ENCODE results near the gene FNTB. TPM values are rescaled to one million over a fixed set of nuclear protein-coding genes. Genes with fewer than 3 reads are reported as not detected.

FNTB gene
- total and polyA plus RNA-seq, 2 experiments from 2014 or later: 8.6 to 12.5 TPM

GRCh38 chr14:64990296-64990695 is 3.6 kb downstream of the FNTB start:
- H3K79me2 ChIP-seq (replicated peaks; ENCODE audit: insufficient read depth): peaks cover 37% of the 10 kb centered on the region
- H3K27me3 Mint-ChIP-seq (ENCODE audit: insufficient read depth, low read depth, poor library complexity): peaks cover 11% of the 10 kb centered on the region
- no peak for ATAC-seq

More at GRCh38 chr14:64990296-64990695, 3.6 kb downstream of the FNTB start:
- Histone ChIP-seq H3K27me3 (ENCODE audit: insufficient read depth) (peaks cover 5% of the 10 kb centered on the region; the same call in 1 of the 2 replicates), H3K36me3 (ENCODE audit: insufficient read depth) (no peaks in the 10 kb centered on the region), H3K4me2 (no peak overlapping the region), H3K4me1 (ENCODE audit: insufficient read depth) (peaks cover 11% of the 10 kb centered on the region), H2AFZ (no peak overlapping the region), H3K27ac (ENCODE audit: low read depth) (no peak overlapping the region), H4K20me1 (replicated peaks; ENCODE audit: insufficient read depth) (peaks cover 6% of the 10 kb centered on the region; the same call in 1 of the 2 replicates), H3K9me2 (ENCODE audit: insufficient read depth) (no peaks in the 10 kb centered on the region), H3K4me3 (no peak overlapping the region), H3F3A (replicated peaks; ENCODE audit: low read depth) (0 out of 2 replicates have a peak, but pooled peaks cover 3% of the 10 kb centered on the region)
- Mint-ChIP-seq H3K4me1 (peaks cover 8% of the 10 kb centered on the region), H3K4me3 (no peak overlapping the region), H3K27ac (no peak overlapping the region), H3K9me3 (no peaks in the 10 kb centered on the region), H3K36me3 (ENCODE audit: low read depth) (no peaks in the 10 kb centered on the region)
- TF ChIP-seq POLR2AphosphoS5 (IDR thresholded peaks at IDR 0.05; ENCODE audit: low read depth) (no peak), ZNF462 (CRISPR knock-in tag; IDR thresholded peaks at IDR 0.05) (no peak), STAT1 (IDR thresholded peaks at IDR 0.05; ENCODE audit: unreplicated experiment) (no peak), CTCF (conservative IDR thresholded peaks at IDR 0.05; ENCODE audit: low read depth in 2 of 2) (no peak), JUNB (IDR thresholded peaks at IDR 0.05; ENCODE audit: unreplicated experiment) (no peak), EZH2phosphoT487 (IDR thresholded peaks at IDR 0.05; ENCODE audit: unreplicated experiment) (no peak), ETS1 (IDR thresholded peaks at IDR 0.05) (no peak), EZH2 (IDR thresholded peaks at IDR 0.05; ENCODE audit: low read depth, unreplicated experiment) (no peak)
- no peak for DNase-seq (ENCODE audit: low spot score)

All from GM23338 (cell line).